KG1 (cell line): ENCODE data around the gene S100A9.
"Not testable (repeated sequence)": the region's sequence is repeated elsewhere in the genome, so short reads cannot be mapped to it uniquely, and the experiment has no call there.

Source experiments
- DNase-seq: peaks from one replicate; lab custom pipeline; 2025; lab: John Stamatoyannopoulos, UW

Gene S100A9

GRCh38 chr1:153357853-153358690, at the start of gene S100A9:
TSS of gene S100A9 (plus strand) at chr1:153357854. CDS start at chr1:153358284, 430 bp downstream.
- DNase-seq: no peak

- DNase-seq: no peak
These were observed 49.1 kb upstream of the S100A9 start for GRCh38 chr1:153308540-153308939.

GRCh38 chr1:153309441-153309840, 48.2 kb upstream of the S100A9 start:
- DNase-seq: no peak

- DNase-seq: no peak
These were observed 47.1 kb upstream of the S100A9 start for GRCh38 chr1:153310526-153310925.

GRCh38 chr1:153312570-153313186, 45.0 kb upstream of the S100A9 start, which contains the start of gene PGLYRP3:
TSS of gene PGLYRP3 (minus strand) at chr1:153312952. CDS start at chr1:153310665, 2,287 bp downstream.
- DNase-seq: no peak

GRCh38 chr1:153313288-153313687, 44.4 kb upstream of the S100A9 start:
- no peak for DNase-seq

GRCh38 chr1:153314388-153314787, 43.3 kb upstream of the S100A9 start:
- not testable (repeated sequence) for DNase-seq

GRCh38 chr1:153316013-153316412, 41.6 kb upstream of the S100A9 start:
- not testable (repeated sequence) for DNase-seq

- not testable (repeated sequence) for DNase-seq
These were observed 39.5 kb upstream of the S100A9 start for GRCh38 chr1:153318145-153318544.

- no peak for DNase-seq
These were observed 35.1 kb upstream of the S100A9 start for GRCh38 chr1:153322568-153322967.

- DNase-seq: no peak
These were observed 32.7 kb upstream of the S100A9 start for GRCh38 chr1:153324912-153325311.

- DNase-seq: no peak
These were observed 23.8 kb upstream of the S100A9 start for GRCh38 chr1:153333902-153334301.

- DNase-seq: no peak
These were observed 21.0 kb upstream of the S100A9 start for GRCh38 chr1:153336650-153337049.

GRCh38 chr1:153337980-153338853, 19.4 kb upstream of the S100A9 start:
- DNase-seq: no peak

GRCh38 chr1:153339802-153340201, 17.9 kb upstream of the S100A9 start:
- DNase-seq: no peak

- DNase-seq: no peak
These were observed 17.3 kb upstream of the S100A9 start for GRCh38 chr1:153340356-153340755.

- no peak for DNase-seq
These were observed 16.2 kb upstream of the S100A9 start for GRCh38 chr1:153341431-153341934.

GRCh38 chr1:153342178-153342577, 15.5 kb upstream of the S100A9 start:
- no peak for DNase-seq

GRCh38 chr1:153343040-153343681, 14.5 kb upstream of the S100A9 start:
- DNase-seq: no peak

GRCh38 chr1:153343811-153344717, 13.6 kb upstream of the S100A9 start:
- DNase-seq: no peak

- no peak for DNase-seq
These were observed 13.0 kb upstream of the S100A9 start for GRCh38 chr1:153344718-153345025.
